ENCODE results near the gene RAB17.

Gene RAB17

GRCh38 chr2:237552908-237553307, 37.6 kb downstream of the RAB17 start:
- Histone ChIP-seq H3K36me3 (ENCODE audit: control insufficient read depth, insufficient read depth, low read length) (no peaks in the 10 kb centered on the region), H3K4me3 (replicated peaks; ENCODE audit: low read depth, low read length) (no peak overlapping the region), H3K27me3 (replicated peaks; ENCODE audit: control insufficient read depth, insufficient read depth, low read length) (no peaks in the 10 kb centered on the region)
- no peak for DNase-seq (ENCODE audit: extremely low read depth, insufficient read length)
- TF ChIP-seq, protein P1, sequence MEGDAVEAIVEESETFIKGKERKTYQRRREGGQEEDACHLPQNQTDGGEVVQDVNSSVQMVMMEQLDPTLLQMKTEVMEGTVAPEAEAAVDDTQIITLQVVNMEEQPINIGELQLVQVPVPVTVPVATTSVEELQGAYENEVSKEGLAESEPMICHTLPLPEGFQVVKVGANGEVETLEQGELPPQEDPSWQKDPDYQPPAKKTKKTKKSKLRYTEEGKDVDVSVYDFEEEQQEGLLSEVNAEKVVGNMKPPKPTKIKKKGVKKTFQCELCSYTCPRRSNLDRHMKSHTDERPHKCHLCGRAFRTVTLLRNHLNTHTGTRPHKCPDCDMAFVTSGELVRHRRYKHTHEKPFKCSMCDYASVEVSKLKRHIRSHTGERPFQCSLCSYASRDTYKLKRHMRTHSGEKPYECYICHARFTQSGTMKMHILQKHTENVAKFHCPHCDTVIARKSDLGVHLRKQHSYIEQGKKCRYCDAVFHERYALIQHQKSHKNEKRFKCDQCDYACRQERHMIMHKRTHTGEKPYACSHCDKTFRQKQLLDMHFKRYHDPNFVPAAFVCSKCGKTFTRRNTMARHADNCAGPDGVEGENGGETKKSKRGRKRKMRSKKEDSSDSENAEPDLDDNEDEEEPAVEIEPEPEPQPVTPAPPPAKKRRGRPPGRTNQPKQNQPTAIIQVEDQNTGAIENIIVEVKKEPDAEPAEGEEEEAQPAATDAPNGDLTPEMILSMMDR (IDR thresholded peaks at IDR 0.05; ENCODE audit: insufficient read depth, low read length, poor library complexity, severe bottlenecking), result no peak

DNA sequence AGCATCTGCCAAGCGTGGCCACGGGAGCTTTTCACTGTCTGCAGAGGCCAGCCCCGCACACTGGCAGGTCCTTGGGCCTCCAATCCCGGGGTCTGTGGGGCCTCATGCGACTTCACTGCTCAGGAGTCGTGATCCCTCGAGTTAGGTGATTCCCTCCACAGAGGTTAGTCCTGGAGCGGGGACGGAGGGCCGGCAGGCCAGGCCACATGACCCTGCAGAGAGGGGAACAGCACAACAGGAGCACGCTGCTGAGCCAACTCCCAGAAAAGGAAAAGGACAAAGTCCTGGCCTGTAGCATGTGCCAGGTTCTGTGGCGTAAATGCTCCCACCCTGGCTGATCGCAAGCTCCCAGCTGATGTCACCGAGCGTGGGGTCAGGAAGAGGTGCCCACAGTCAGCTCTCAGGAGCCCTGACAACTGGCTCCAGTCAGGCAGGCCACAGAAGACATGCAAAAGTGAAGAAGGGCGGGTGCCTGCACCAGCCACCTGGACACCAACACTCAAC, 39.4 kb downstream of the RAB17 start:
- TF ChIP-seq, protein P1 (IDR thresholded peaks at IDR 0.05; ENCODE audit: insufficient read depth, low read length, poor library complexity, severe bottlenecking), result no peak
- DNase-seq (ENCODE audit: extremely low read depth, insufficient read length), result no peak
- Histone ChIP-seq H3K27me3 (replicated peaks; ENCODE audit: control insufficient read depth, insufficient read depth, low read length) (no peaks in the 10 kb centered on the region), H3K4me3 (replicated peaks; ENCODE audit: low read depth, low read length) (no peak overlapping the region), H3K36me3 (ENCODE audit: control insufficient read depth, insufficient read depth, low read length) (no peaks in the 10 kb centered on the region)

DNA sequence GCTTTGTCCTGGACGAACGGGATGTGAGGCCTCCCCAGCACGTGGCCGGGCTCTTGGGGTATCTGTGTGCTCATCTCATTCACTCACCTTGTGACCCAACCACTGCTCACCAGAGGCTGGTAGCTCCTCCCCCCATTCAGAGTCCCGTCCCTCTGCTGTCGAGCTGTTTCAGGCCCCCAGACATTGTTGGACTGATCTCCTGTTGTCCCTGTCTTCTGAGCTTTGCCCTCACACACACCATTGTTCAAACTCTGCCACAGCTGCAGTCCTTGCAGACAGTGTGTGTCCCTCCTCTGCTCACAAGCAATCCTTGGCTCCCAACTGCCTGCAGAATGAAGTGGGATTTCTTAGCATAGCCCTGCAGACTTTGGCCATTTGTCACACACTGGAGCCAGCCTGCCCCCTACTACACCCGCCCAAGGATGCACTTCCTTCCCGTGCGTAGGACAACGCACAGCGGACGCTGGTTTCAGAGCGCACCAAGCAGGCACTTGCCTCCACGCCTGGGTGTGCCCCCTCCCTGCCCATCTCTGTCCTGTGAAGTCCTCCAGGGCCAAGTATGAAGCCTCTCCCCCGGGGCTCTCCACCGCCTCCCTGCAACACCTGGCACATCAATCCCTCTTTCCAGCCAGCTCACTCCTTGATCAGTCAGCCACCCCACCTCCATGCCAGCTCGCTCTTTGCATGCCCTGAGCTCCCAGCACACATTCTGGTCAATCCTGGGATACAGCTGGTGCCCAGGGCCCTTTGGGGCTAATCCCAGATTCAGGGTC, 40.7 kb downstream of the RAB17 start:
- H3K36me3 ChIP-seq (ENCODE audit: control insufficient read depth, insufficient read depth, low read length), result no peaks in the 10 kb centered on the region
- H3K4me3 ChIP-seq (replicated peaks; ENCODE audit: low read depth, low read length), result no peak overlapping the region
- H3K27me3 ChIP-seq (replicated peaks; ENCODE audit: control insufficient read depth, insufficient read depth, low read length), result no peaks in the 10 kb centered on the region
- DNase-seq (ENCODE audit: extremely low read depth, insufficient read length), result no peak
- TF ChIP-seq, protein P1 (IDR thresholded peaks at IDR 0.05; ENCODE audit: insufficient read depth, low read length, poor library complexity, severe bottlenecking), result no peak

GRCh38 chr2:237549216-237549615, 41.3 kb downstream of the RAB17 start:
- TF ChIP-seq, protein P1 (IDR thresholded peaks at IDR 0.05; ENCODE audit: insufficient read depth, low read length, poor library complexity, severe bottlenecking), result no peak
- Histone ChIP-seq H3K27me3 (replicated peaks; ENCODE audit: control insufficient read depth, insufficient read depth, low read length) (no peaks in the 10 kb centered on the region), H3K36me3 (ENCODE audit: control insufficient read depth, insufficient read depth, low read length) (no peaks in the 10 kb centered on the region), H3K4me3 (replicated peaks; ENCODE audit: low read depth, low read length) (no peak overlapping the region)
- no peak for DNase-seq (ENCODE audit: extremely low read depth, insufficient read length)

GRCh38 chr2:237547841-237548416, 42.6 kb downstream of the RAB17 start:
- Histone ChIP-seq H3K27me3 (replicated peaks; ENCODE audit: control insufficient read depth, insufficient read depth, low read length) (no peaks in the 10 kb centered on the region), H3K36me3 (ENCODE audit: control insufficient read depth, insufficient read depth, low read length) (no peaks in the 10 kb centered on the region), H3K4me3 (replicated peaks; ENCODE audit: low read depth, low read length) (no peak overlapping the region)
- DNase-seq (ENCODE audit: extremely low read depth, insufficient read length), result no peak
- TF ChIP-seq, protein P1 (IDR thresholded peaks at IDR 0.05; ENCODE audit: insufficient read depth, low read length, poor library complexity, severe bottlenecking), result no peak

All from GM06990 (cell line).